H1 (cell line): ENCODE results near the gene FLT3. TPM values are rescaled to one million over a fixed set of nuclear protein-coding genes. Genes with fewer than 3 reads are reported as not detected.

Experiments used
- CTCF ChIA-PET: fragments of 300-600 bp; sonication (Branson Sonifier 250); formaldehyde crosslinking; loops from one replicate; lab custom pipeline; 2021; ENCODE audit not compliant: partially characterized antibody; lab: Charles Lee
- POLR2A ChIA-PET: fragments of 300-600 bp; sonication (Branson Sonifier 250); formaldehyde crosslinking; loops from one replicate; lab custom pipeline; 2021; ENCODE audit warnings: inconsistent platforms; ENCODE audit not compliant: partially characterized antibody; lab: Charles Lee
- DNase-seq, 2 experiments: peaks; one replicate each; pipeline versions ENCODE4 v3.0.0 to v3.0.0-alpha.2; 2010 to 2022; ENCODE audit warnings: low spot score in 2 of 2, low read depth in 1 of 2, mixed read lengths in 1 of 2
- FAIRE-seq: peaks from 2 replicates; lab custom pipeline; 2011; peaks lifted over from hg19 to GRCh38; lab: Jason Lieb, UNC
- H2AFZ ChIP-seq: 2 replicates; pipeline ENCODE4 v1.8.1; 2012; ENCODE audit warnings: low read length, inconsistent platforms
- H2AK5ac ChIP-seq: 2 replicates; pipeline ENCODE4 v1.6.1; 2013; ENCODE audit warnings: low read depth, low read length
- H2BK120ac ChIP-seq: replicated peaks from 2 replicates; pipeline ENCODE3; 2013; ENCODE audit warnings: low read depth, low read length, inconsistent platforms
- H2BK12ac ChIP-seq: 2 replicates; pipeline ENCODE4 v1.6.1; 2013; ENCODE audit warnings: low read depth, low read length
- H2BK15ac ChIP-seq: 2 replicates; pipeline ENCODE4 v1.6.1; 2013; ENCODE audit warnings: low read length
- H2BK20ac ChIP-seq: 2 replicates; pipeline ENCODE4 v1.6.1; 2013; ENCODE audit warnings: low read length
- H2BK5ac ChIP-seq: 2 replicates; pipeline ENCODE4 v1.6.1; 2013; ENCODE audit warnings: low read depth, low read length
- H3K14ac ChIP-seq: 2 replicates; pipeline ENCODE4 v1.6.1; 2013; ENCODE audit warnings: inconsistent platforms; ENCODE audit not compliant: insufficient read length
- H3K18ac ChIP-seq: 2 replicates; pipeline ENCODE4 v1.6.1; 2013; ENCODE audit warnings: low read length; ENCODE audit errors: extremely low read depth
- H3K23ac ChIP-seq: 2 replicates; pipeline ENCODE4 v1.6.1; 2013; ENCODE audit warnings: inconsistent platforms; ENCODE audit not compliant: insufficient read length
- H3K23me2 ChIP-seq: 2 replicates; pipeline ENCODE4 v1.6.1; 2013; ENCODE audit warnings: low read depth, low read length
- H3K27ac ChIP-seq: 2 replicates; pipeline ENCODE4 v1.6.1; 2011; ENCODE audit warnings: low read depth, low read length, inconsistent platforms
- H3K27me3 ChIP-seq, 4 experiments: replicated peaks in 1 of 4; 1 replicate in 1 of 4; 2 replicates in 3 of 4; pipeline versions ENCODE4 v1.6.1 to v1.8.1; 2011 to 2013; ENCODE audit warnings: low read length in 3 of 4, mild to moderate bottlenecking in 3 of 4, inconsistent platforms in 2 of 4, mixed read lengths in 2 of 4, moderate library complexity in 1 of 4; ENCODE audit not compliant: control insufficient read depth in 3 of 4, insufficient read depth in 3 of 4; ENCODE audit errors: extremely low read depth in 1 of 4
- H3K36me3 ChIP-seq, 4 experiments: 2 replicates each; pipeline versions ENCODE4 v1.6.1 to v1.8.1; 2011 to 2013; ENCODE audit warnings: mild to moderate bottlenecking in 4 of 4, low read length in 3 of 4, moderate library complexity in 2 of 4, control low read depth in 1 of 4, inconsistent platforms in 1 of 4; ENCODE audit not compliant: insufficient read depth in 4 of 4, control insufficient read depth in 2 of 4
- H3K4ac ChIP-seq: replicated peaks from 2 replicates; pipeline ENCODE3; 2013; ENCODE audit warnings: low read length, low read depth, mixed read lengths, inconsistent platforms; ENCODE audit not compliant: insufficient read length
- H3K4me1 ChIP-seq, 4 experiments: replicated peaks in 1 of 4; 1 replicate in 1 of 4; 2 replicates in 3 of 4; pipeline versions ENCODE4 v1.6.1 to v1.8.1; 2011 to 2013; ENCODE audit warnings: low read length in 3 of 4, inconsistent platforms in 2 of 4, mixed read lengths in 1 of 4; ENCODE audit not compliant: insufficient read depth in 4 of 4, control insufficient read depth in 3 of 4
- H3K4me2 ChIP-seq, 2 experiments: 2 replicates each; pipeline versions ENCODE4 v1.6.1 to v1.8.1; 2011 to 2013; ENCODE audit warnings: low read depth in 2 of 2, low read length in 2 of 2, control low read depth in 1 of 2, inconsistent platforms in 1 of 2, mild to moderate bottlenecking in 1 of 2; ENCODE audit not compliant: insufficient read depth in 1 of 2
- H3K4me3 ChIP-seq, 4 experiments: fragments of 200-600, 300-600 bp in 1 of 4; sonication (generic), shearing (Covaris generic), sonication (Bioruptor Twin) in 1 of 4; 2 replicates each; pipeline versions ENCODE4 v1.5.1 to v1.8.1; 2011 to 2016; ENCODE audit warnings: low read length in 4 of 4, low read depth in 3 of 4, control low read depth in 2 of 4, inconsistent platforms in 2 of 4, mild to moderate bottlenecking in 2 of 4, mixed read lengths in 1 of 4, moderate library complexity in 1 of 4; ENCODE audit not compliant: insufficient read depth in 2 of 4; ENCODE audit errors: extremely low read depth in 1 of 4
- H3K56ac ChIP-seq: replicated peaks from 2 replicates; pipeline ENCODE3; 2013; ENCODE audit warnings: low read depth, mild to moderate bottlenecking, mixed read lengths, low read length, inconsistent platforms; ENCODE audit not compliant: insufficient read length
- H3K79me1 ChIP-seq: 2 replicates; pipeline ENCODE4 v1.6.1; 2013; ENCODE audit warnings: low read depth, low read length, control low read depth
- H3K79me2 ChIP-seq, 2 experiments: 2 replicates each; pipeline versions ENCODE4 v1.6.1 to v1.8.1; 2012 to 2013; ENCODE audit warnings: low read length in 2 of 2, mild to moderate bottlenecking in 2 of 2, inconsistent platforms in 1 of 2; ENCODE audit not compliant: insufficient read depth in 2 of 2, control insufficient read depth in 1 of 2
- H3K9ac ChIP-seq, 4 experiments: replicated peaks in 1 of 4; 1 replicate in 1 of 4; 2 replicates in 3 of 4; pipeline versions ENCODE4 v1.6.1 to v1.8.1; 2011 to 2013; ENCODE audit warnings: low read depth in 3 of 4, low read length in 3 of 4, control low read depth in 2 of 4, mild to moderate bottlenecking in 2 of 4, moderate library complexity in 2 of 4, inconsistent platforms in 1 of 4; ENCODE audit errors: extremely low read depth in 1 of 4
- H3K9me3 ChIP-seq, 2 experiments: 2 replicates each; pipeline versions ENCODE4 v1.6.1 to v1.8.1; 2012 to 2013; ENCODE audit warnings: mild to moderate bottlenecking in 2 of 2, moderate library complexity in 2 of 2, control low read depth in 1 of 2, inconsistent platforms in 1 of 2, low read depth in 1 of 2, low read length in 1 of 2, mixed read lengths in 1 of 2; ENCODE audit not compliant: insufficient read depth in 2 of 2
- H4K20me1 ChIP-seq, 2 experiments: replicated peaks in 1 of 2; 2 replicates each; pipeline versions ENCODE3 to v1.8.1; 2011 to 2013; ENCODE audit warnings: inconsistent platforms in 2 of 2, low read length in 2 of 2, mild to moderate bottlenecking in 1 of 2; ENCODE audit not compliant: insufficient read depth in 2 of 2, control insufficient read depth in 1 of 2
- H4K5ac ChIP-seq: 2 replicates; pipeline ENCODE4 v1.6.1; 2013; ENCODE audit warnings: low read length, low read depth, mixed read lengths, inconsistent platforms; ENCODE audit not compliant: insufficient read length
- H4K8ac ChIP-seq: 2 replicates; pipeline ENCODE4 v1.8.0; 2013; ENCODE audit warnings: mild to moderate bottlenecking, moderate library complexity, low read length, inconsistent platforms; ENCODE audit not compliant: insufficient read depth; ENCODE audit errors: extremely low read depth
- H4K91ac ChIP-seq: replicated peaks from 2 replicates; pipeline ENCODE3; 2013; ENCODE audit warnings: low read length, mixed read lengths, inconsistent platforms; ENCODE audit not compliant: insufficient read length
- CBX5 ChIP-seq: fragments of 300-800, 300-1000 bp; sonication (generic); IDR thresholded peaks from 2 replicates; pipeline ENCODE4 v1.7.1; 2016; ENCODE audit warnings: antibody characterized with exemption, low read length, low read depth
- CREB1 ChIP-seq: IDR thresholded peaks from 2 replicates; pipeline ENCODE4 v1.6.1; 2012; ENCODE audit warnings: inconsistent platforms
- EZH2 ChIP-seq: fragments of 200-600 bp; sonication (generic); IDR thresholded peaks from 2 replicates; pipeline ENCODE4 v1.7.1; 2012; ENCODE audit warnings: low read depth, mild to moderate bottlenecking, moderate library complexity, low read length, inconsistent platforms; ENCODE audit not compliant: severe bottlenecking
- WGBS, 2 experiments: shearing (Covaris generic) in 1 of 2; methylation state at CpG; one replicate each; pipeline versions ENCODE4 v1.1.6 to v1.1.7; 2013 to 2015; ENCODE audit warnings: low lambda C conversion rate in 2 of 2, mixed read lengths in 2 of 2, inconsistent platforms in 1 of 2, low coverage in 1 of 2, missing lambda C conversion rate in 1 of 2; ENCODE audit not compliant: insufficient replicate concordance in 2 of 2, insufficient coverage in 1 of 2, insufficient read length in 1 of 2; ENCODE audit errors: extremely low coverage in 1 of 2, missing lambda C conversion rate in 1 of 2; 5-methylcytosine and 5-hydroxymethylcytosine counted together
- polyA plus RNA-seq, 7 experiments: library from polyadenylated mRNA; depleted of rRNA in 3 of 7; stranded (reverse) in 5 of 7; unstranded in 2 of 7; fragments of >200 nt in 5 of 7; fragments of 200-250 nt in 2 of 7; gene quantifications; 1 replicate in 5 of 7; 2 replicates in 1 of 7; 4 replicates in 1 of 7; pipeline versions ENCODE4 v1.2.1 to v1.2.3, GENCODE V29; 2011 to 2013; ENCODE audit warnings: missing spikeins in 2 of 7, mixed read lengths in 2 of 7
- total RNA-seq: library from RNA; stranded (reverse); fragmentation: NEBNext Ultra II Directional; extraction: Animal tissue kit (Norgen Biotek cat#: 25700); gene quantifications from 2 replicates; pipeline ENCODE4 v1.2.1, GENCODE V29; 2021

FLT3 gene
- total and polyA plus RNA-seq, 2 of the 8 experiments (the other 6 are each of a cell fraction or from before 2014, with no cell fraction given): 0.44 to 0.71 TPM

DNA sequence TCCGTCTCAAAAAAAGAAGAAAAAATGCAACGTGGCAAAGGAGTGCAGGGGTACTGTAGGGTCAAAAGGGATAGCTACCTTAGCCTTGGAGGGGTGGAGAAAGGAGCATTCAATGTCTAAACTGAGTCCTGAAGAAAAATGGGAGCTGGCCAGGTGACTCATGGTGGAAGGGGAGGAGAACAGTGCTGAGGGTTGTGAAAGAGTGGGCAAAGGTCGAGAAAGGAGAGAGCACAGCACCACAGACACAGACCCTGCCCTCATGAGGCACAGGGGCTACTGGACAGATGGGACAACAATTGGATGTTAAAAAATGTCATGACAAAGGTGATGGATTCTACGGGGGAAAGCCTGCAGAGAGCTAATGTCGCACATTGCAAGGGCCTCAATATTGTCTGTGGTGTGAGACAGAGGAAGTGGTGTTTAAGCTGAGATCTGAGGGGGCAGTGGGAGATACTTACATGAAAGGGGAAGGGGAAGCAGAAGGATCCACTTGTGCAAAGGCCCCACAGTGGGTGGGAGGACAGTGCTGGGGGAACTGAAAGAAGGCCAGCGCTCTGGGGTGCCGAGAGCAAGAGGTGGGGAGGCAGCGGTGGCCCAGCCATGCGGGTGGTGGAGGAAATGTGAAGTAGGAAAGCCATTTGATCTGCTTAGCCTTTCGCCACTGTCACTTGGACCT is 69.0 kb downstream of the FLT3 start:
- 91% methylated on average over 10 of the region's 10 CpGs; no CpG with 5 or more reads in 1 of the 2 experiments for WGBS, 2 experiments

More for the DNA sequence above, 69.0 kb downstream of the FLT3 start:
- H3K9me3 ChIP-seq: no peaks in the 10 kb centered on the region
- H3K9ac ChIP-seq: no peak overlapping the region
- H3K79me2 ChIP-seq: no peaks in the 10 kb centered on the region
- H3K4me1 ChIP-seq: peaks cover 0 to 4% (median 1%) of the 10 kb centered on the region in 4 experiments; a peak in 2 of 7 replicates
- no peak overlapping the region for H3K4me3 ChIP-seq
- H3K36me3 ChIP-seq: no peaks in the 10 kb centered on the region
- H4K8ac ChIP-seq: no peak overlapping the region
- no peak overlapping the region for H2AFZ ChIP-seq
- DNase-seq (no peak), FAIRE-seq (no peak)
- no peak overlapping the region for H3K4ac ChIP-seq
- H3K27me3 ChIP-seq: no peaks in the 10 kb centered on the region
- no peaks in the 10 kb centered on the region for H3K23me2 ChIP-seq
- no peaks in the 10 kb centered on the region for H3K79me1 ChIP-seq
- no peak overlapping the region for H2BK120ac ChIP-seq
- no peak overlapping the region for H3K18ac ChIP-seq
- no peak overlapping the region for H3K4me2 ChIP-seq
- no peak for TF ChIP-seq CBX5
- TF ChIP-seq EZH2: no peak
- TF ChIP-seq CREB1: no peak
- H3K23ac ChIP-seq: no peak overlapping the region
- H2BK20ac ChIP-seq: no peak overlapping the region
- H3K56ac ChIP-seq: no peak overlapping the region
- no peak overlapping the region for H2BK15ac ChIP-seq
- H2BK12ac ChIP-seq: no peak overlapping the region
- H3K27ac ChIP-seq: no peak overlapping the region
- CTCF ChIA-PET: interaction anchor here (1.4 kb wide), 1 partner anchor 29 kb away, joined by 5 read pairs; no protein-coding TSS in a partner anchor
- H4K20me1 ChIP-seq: no peaks in the 10 kb centered on the region
- no peak overlapping the region for H2AK5ac ChIP-seq
- H2BK5ac ChIP-seq: no peak overlapping the region
- H3K14ac ChIP-seq: no peak overlapping the region
- H4K91ac ChIP-seq: no peak overlapping the region
- no peak overlapping the region for H4K5ac ChIP-seq
- POLR2A ChIA-PET: interaction anchor here (0.9 to 1.0 kb wide), 2 partner anchors 10 to 13 kb away, joined by 3 read pairs; no protein-coding TSS in a partner anchor
